D341Med (cell line): ENCODE results near the gene SSTR3.

Experiments used
- DNase-seq: peaks from one replicate; pipeline ENCODE4 v3.0.0; 2012; ENCODE audit warnings: low spot score

The SSTR3 gene

GRCh38 chr22:37196539-37197450, 15.5 kb downstream of the SSTR3 start:
- DNase-seq: no peak

DNA sequence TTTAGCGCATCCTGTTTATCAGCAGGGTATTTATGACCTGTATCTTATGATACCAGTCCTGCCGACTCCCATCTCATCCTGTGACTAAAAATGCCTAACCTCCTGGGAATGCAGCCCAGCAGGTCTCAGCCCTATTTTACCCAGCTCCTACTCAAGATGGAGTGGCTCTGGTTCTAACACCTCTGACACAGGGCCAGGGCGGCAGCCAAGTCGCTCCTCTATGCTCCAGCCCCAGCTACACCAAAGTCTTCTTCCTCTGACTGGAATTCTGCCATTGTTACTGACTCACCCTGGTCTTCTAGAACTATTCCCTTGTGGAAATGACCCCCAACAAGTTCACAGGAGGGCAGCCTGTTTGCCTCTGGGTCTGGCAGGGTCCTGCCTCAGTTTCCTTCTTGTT, 16.4 kb downstream of the SSTR3 start:
- no peak for DNase-seq

DNA sequence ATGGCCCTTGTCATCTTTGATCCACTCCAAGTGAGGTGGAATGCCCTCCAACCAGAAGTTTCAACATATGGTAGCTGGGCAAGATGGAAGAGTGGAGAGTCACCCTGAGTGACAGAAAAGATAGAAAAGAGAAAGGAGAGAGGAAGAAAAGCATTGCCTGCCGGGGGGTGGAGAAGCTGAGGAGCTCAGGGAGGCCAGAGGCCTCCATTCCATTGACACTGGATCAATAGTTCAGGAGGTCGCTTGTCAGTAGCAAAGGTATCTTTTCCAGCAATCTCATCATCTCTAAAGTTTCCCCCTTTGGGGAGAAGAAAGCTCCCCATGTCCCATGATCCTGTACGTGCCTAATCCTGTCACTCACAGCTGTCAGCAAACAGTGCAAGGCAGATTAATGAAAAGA, 17.5 kb downstream of the SSTR3 start:
- DNase-seq: no peak

DNA sequence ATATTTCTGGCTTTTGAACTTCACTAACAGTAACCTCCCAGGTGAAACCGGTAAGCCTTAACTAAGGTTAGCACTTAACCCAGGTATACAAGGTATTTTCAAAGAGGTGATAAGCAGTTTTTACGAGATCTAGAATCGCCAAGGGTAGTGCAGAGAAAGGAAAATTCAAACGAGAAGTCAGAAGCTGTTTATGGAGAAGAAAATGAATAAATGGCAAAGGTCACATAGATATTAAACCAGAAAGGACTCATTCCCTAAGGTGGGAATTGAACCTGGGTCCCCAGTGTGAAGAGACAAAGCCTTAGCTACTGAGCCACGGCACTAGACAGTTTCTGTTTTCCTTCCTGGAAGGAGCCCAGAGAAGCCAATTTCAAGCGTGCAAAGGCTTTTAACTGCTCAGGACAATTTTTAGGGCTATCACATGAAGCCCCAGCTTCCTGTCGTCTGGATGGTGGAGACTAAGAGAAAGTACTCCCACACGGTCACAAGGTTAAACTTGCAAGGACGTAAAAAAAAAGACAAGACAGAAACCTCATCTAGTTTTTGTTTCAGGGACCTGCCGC, 18.6 kb downstream of the SSTR3 start:
- no peak for DNase-seq

DNA sequence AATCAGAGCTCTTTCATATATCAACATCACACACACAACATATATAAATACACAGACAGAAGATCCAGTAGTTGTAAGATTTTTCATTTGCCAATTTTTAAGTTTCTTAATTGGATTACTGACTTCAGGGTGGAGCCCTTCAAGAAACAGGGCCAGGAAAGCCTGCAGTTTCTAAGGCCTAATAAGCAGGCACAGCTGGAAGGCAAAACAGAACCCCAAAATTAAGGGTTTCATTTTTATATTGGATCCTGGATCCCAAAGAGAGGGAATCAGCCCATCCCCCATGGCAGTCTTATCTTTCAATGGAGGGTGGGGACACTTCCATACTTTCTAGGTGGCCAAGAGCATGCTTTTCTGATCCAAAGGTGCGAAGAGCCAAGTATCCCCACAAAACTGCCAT, 19.5 kb downstream of the SSTR3 start:
- DNase-seq: no peak

- DNase-seq: no peak
Measured at GRCh38 chr22:37192204-37192603, 20.1 kb downstream of the SSTR3 start.

GRCh38 chr22:37190262-37190780, 22.0 kb downstream of the SSTR3 start:
- DNase-seq: no peak

- no peak for DNase-seq
Measured at GRCh38 chr22:37188901-37189466, 23.3 kb downstream of the SSTR3 start.

GRCh38 chr22:37187891-37188761, 24.2 kb downstream of the SSTR3 start, which contains the start of gene C1QTNF6:
Gene C1QTNF6 (minus strand): TSS chr22:37188247. CDS start chr22:37188213, 34 bp downstream.
- no peak for DNase-seq

GRCh38 chr22:37187552-37187890, 24.8 kb downstream of the SSTR3 start:
- no peak for DNase-seq

DNA sequence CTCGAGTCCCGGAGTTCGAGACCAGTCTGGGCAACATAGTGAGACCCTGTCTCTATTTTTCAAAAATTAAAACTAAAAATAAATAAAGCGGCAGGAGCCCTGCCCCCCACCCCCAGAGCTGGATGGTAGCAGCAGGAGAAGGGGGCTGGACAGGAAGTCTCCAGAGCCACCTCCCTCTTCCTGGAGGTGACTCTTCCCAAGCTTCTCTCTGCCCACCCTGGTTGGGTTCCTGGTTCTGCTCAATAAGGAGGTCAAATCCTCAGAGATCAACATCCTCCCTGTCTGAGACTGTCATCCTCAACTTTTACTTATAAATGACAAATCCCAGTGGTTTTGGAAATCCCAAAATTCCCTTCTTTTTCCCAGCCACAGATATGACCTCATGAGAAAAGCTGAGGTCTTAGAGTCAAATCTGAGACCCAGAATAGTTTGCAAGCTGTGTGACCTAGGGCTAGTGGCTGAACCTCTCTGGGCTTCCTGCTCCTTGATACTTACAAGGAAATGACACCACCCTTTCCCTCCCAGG, 25.2 kb downstream of the SSTR3 start:
- no peak for DNase-seq

DNA sequence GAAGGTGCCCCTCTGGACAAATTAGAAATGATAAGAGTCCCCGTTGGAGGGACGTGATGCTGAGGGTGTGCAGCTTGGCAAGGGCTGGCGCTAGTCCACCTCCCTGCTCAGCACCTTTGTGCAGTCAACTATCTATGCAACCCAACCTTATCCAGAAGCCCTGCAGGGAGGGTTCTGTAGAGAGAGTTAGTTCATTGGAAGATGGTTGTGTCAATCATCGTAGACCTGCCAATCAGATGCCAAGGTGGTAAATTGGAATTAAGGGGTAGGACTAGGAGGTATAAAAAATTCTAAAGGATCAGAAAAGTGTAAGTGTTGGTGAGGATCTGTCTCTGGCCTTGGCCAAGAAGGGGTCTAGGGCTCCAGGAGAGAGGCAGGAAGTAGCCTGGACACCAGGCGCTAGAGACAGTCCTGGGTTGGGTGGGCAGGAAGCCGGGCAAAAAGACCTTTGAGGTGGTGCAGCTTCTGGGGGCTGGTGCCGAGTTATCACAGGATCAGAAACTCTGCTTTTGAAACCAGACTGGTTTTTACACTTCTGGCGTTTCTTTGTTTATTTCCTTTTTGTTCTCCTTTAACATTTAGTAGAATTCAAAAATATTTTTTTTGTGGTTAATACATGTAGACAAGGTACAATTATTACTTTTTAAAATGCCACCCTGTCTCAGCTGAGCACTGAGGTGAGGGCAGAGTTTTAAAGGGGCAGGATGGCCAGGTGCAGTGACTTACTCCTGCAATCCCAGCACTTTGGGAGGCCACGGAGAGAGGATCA, 25.9 kb downstream of the SSTR3 start:
- DNase-seq: no peak

GRCh38 chr22:37185646-37186227, 26.5 kb downstream of the SSTR3 start:
- DNase-seq: no peak

- DNase-seq: no peak
Measured at GRCh38 chr22:37184816-37185541, 27.3 kb downstream of the SSTR3 start.

DNA sequence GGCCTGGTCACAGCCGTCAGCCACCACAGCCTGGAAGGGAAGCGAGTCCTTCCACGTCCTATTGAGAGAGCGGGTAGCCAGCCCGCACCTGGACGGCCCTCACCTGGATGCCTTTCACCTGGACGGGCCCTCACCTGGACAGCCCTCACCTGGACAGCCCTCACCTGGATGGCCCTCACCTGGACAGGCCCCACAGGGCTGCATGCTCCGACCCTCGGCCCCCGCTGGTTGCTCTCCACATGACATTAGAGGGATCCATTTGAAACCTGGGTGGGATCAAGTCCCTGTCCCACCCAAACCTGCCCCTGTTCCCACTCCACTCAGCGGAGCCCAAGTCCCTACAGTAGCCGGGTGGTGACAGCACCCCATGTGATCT, 27.9 kb downstream of the SSTR3 start:
- no peak for DNase-seq

DNA sequence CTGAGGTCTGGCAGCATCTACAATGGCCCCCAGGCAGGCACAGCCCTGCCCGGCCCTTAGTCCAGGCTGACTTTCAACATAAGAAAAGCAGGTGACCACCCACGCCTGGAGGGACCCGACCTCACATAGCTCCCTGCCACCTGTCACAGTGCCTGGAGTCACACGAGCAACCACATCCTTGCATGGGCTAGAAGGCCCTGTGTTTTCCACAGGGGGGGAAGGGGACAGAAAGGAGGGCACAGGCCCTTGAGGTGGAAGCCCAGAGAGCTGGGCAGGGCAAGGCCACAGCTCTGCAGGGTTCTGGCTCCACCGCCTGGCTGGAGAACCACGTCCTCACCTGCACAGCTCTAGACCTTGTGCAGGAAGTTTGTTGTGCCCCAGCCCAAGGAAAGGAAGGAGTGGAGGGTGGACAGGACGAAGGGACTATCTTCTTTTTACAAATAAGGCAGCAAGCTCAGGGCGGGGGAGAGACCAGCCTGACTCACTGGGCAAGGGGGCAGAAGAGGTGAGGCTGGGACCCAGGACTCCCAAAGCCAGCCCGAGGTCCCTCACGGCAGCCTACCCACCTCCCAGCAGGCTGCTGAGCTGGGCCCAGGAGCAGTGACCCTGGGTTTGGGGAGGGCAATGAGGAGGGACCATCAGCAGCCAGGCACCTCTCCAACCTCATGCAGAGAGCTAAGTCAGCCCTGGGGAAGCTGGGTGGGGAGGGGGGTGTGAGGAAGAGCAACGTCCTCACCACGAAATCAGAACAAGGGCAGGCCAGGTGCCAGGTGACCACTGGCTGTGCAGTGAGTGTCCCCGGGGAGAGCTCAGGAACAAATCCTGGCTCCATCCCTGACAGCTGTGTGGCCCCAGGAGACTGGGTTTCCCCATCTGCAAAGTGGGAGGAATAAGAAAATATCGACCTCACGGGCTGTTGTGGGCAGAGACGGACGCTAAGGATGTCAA, 28.6 kb downstream of the SSTR3 start:
- no peak for DNase-seq

DNA sequence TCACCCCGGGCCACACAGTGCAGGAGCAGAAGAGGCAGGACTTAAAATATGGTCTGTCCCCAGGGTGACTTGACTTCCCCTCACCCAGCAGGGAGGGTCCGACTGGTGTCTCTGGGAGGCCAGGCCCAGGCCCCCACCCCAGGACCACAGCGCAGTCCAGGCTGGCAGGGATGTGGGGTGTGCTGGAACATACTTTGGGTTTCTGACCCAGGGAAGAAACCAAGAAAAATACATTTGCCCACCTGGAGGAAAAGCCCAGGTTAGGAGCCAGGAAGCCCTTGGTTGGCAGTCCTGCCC, 29.4 kb downstream of the SSTR3 start:
- DNase-seq: no peak

- no peak for DNase-seq
Measured at GRCh38 chr22:37182101-37182948, 30.0 kb downstream of the SSTR3 start.
